ENCODE data around the gene ALDH1L2.

The ALDH1L2 gene

GRCh38 chr12:105084251-105085250, at the start of gene ALDH1L2:
TSS of gene ALDH1L2 (minus strand) at chr12:105084458. CDS start at chr12:105084436, 22 bp downstream.
- H3K9me3 ChIP-seq (ENCODE audit: control insufficient read depth in 5 of 5, low read length in 5 of 5), result no peaks in the 10 kb centered on the region
- H3K4me3 ChIP-seq (ENCODE audit: low read depth in 1 of 5, low read length in 5 of 5), result peak within 1 kb of the TSS; percentile 69 to 92 (median 81)
- no peak within 1 kb of the TSS for H3K27ac ChIP-seq (ENCODE audit: low read depth, low read length)
- peak within 1 kb of the TSS; percentile 35 to 74 (median 64) for H3K9ac ChIP-seq (ENCODE audit: low read length in 5 of 5)
- no peaks in the 10 kb centered on the region for H3K27me3 ChIP-seq (ENCODE audit: control insufficient read depth in 5 of 5, insufficient read depth in 4 of 5, low read length in 5 of 5)
- H3K36me3 ChIP-seq (ENCODE audit: control insufficient read depth in 5 of 5, insufficient read depth in 5 of 5, low read length in 5 of 5), result no peaks in the 10 kb centered on the region
- H3K4me1 ChIP-seq (ENCODE audit: control insufficient read depth in 5 of 5, insufficient read depth in 5 of 5, low read length in 5 of 5), result peaks cover 0 to 18% (median 15%) of the 10 kb centered on the region in 5 donors

GRCh38 chr12:105120551-105120950, 36.3 kb upstream of the ALDH1L2 start:
- Histone ChIP-seq H3K27ac (ENCODE audit: low read depth, low read length) (no peak overlapping the region), H3K4me3 (ENCODE audit: low read depth in 1 of 5, low read length in 5 of 5) (no peak overlapping the region), H3K9ac (ENCODE audit: low read length in 5 of 5) (no peak overlapping the region), H3K36me3 (ENCODE audit: control insufficient read depth in 5 of 5, insufficient read depth in 5 of 5, low read length in 5 of 5) (peaks cover 63 to 91% (median 84%) of the 10 kb centered on the region in 5 donors), H3K4me1 (ENCODE audit: control insufficient read depth in 5 of 5, insufficient read depth in 5 of 5, low read length in 5 of 5) (no peaks in the 10 kb centered on the region), H3K27me3 (ENCODE audit: control insufficient read depth in 5 of 5, insufficient read depth in 4 of 5, low read length in 5 of 5) (no peaks in the 10 kb centered on the region), H3K9me3 (ENCODE audit: control insufficient read depth in 5 of 5, low read length in 5 of 5) (no peaks in the 10 kb centered on the region)

GRCh38 chr12:105116969-105117368, 32.7 kb upstream of the ALDH1L2 start:
- H3K9me3 ChIP-seq (ENCODE audit: control insufficient read depth in 5 of 5, low read length in 5 of 5), result no peaks in the 10 kb centered on the region
- H3K4me3 ChIP-seq (ENCODE audit: low read depth in 1 of 5, low read length in 5 of 5), result no peak overlapping the region
- no peak overlapping the region for H3K9ac ChIP-seq (ENCODE audit: low read length in 5 of 5)
- H3K36me3 ChIP-seq (ENCODE audit: control insufficient read depth in 5 of 5, insufficient read depth in 5 of 5, low read length in 5 of 5), result peaks cover 47 to 73% (median 67%) of the 10 kb centered on the region in 5 donors
- H3K27me3 ChIP-seq (ENCODE audit: control insufficient read depth in 5 of 5, insufficient read depth in 4 of 5, low read length in 5 of 5), result no peaks in the 10 kb centered on the region
- peaks cover 0 to 8% (median 3%) of the 10 kb centered on the region in 5 donors for H3K4me1 ChIP-seq (ENCODE audit: control insufficient read depth in 5 of 5, insufficient read depth in 5 of 5, low read length in 5 of 5)
- H3K27ac ChIP-seq (ENCODE audit: low read depth, low read length), result no peak overlapping the region

GRCh38 chr12:105113094-105113493, 28.8 kb upstream of the ALDH1L2 start:
- Histone ChIP-seq H3K9me3 (ENCODE audit: control insufficient read depth in 5 of 5, low read length in 5 of 5) (no peaks in the 10 kb centered on the region), H3K9ac (ENCODE audit: low read length in 5 of 5) (no peak overlapping the region), H3K36me3 (ENCODE audit: control insufficient read depth in 5 of 5, insufficient read depth in 5 of 5, low read length in 5 of 5) (peaks cover 22 to 46% (median 34%) of the 10 kb centered on the region in 5 donors), H3K4me3 (ENCODE audit: low read depth in 1 of 5, low read length in 5 of 5) (no peak overlapping the region), H3K4me1 (ENCODE audit: control insufficient read depth in 5 of 5, insufficient read depth in 5 of 5, low read length in 5 of 5) (peaks cover 0 to 38% (median 27%) of the 10 kb centered on the region in 5 donors), H3K27ac (ENCODE audit: low read depth, low read length) (no peak overlapping the region), H3K27me3 (ENCODE audit: control insufficient read depth in 5 of 5, insufficient read depth in 4 of 5, low read length in 5 of 5) (no peaks in the 10 kb centered on the region)

- H3K4me1 ChIP-seq (ENCODE audit: control insufficient read depth in 5 of 5, insufficient read depth in 5 of 5, low read length in 5 of 5), result peaks cover 0 to 46% (median 33%) of the 10 kb centered on the region in 5 donors
These were observed 26.6 kb upstream of the ALDH1L2 start for GRCh38 chr12:105110851-105111250.

GRCh38 chr12:105109465-105110212, 25.4 kb upstream of the ALDH1L2 start:
- peak overlapping the region; percentile 2 to 100 (median 94) for H3K4me3 ChIP-seq (ENCODE audit: low read depth in 1 of 5, low read length in 5 of 5)
- peaks cover 4 to 17% (median 7%) of the 10 kb centered on the region in 5 donors for H3K36me3 ChIP-seq (ENCODE audit: control insufficient read depth in 5 of 5, insufficient read depth in 5 of 5, low read length in 5 of 5)
- H3K9me3 ChIP-seq (ENCODE audit: control insufficient read depth in 5 of 5, low read length in 5 of 5), result peaks cover 0 to 2% (median 0%) of the 10 kb centered on the region in 5 donors
- peak overlapping the region; percentile 32 to 56 (median 39) for H3K9ac ChIP-seq (ENCODE audit: low read length in 5 of 5)
- H3K27ac ChIP-seq (ENCODE audit: low read depth, low read length), result peak overlapping the region; percentile 91
- H3K4me1 ChIP-seq (ENCODE audit: control insufficient read depth in 5 of 5, insufficient read depth in 5 of 5, low read length in 5 of 5), result peaks cover 0 to 42% (median 33%) of the 10 kb centered on the region in 5 donors
- H3K27me3 ChIP-seq (ENCODE audit: control insufficient read depth in 5 of 5, insufficient read depth in 4 of 5, low read length in 5 of 5), result no peaks in the 10 kb centered on the region

More at GRCh38 chr12:105110851-105111250, 26.6 kb upstream of the ALDH1L2 start:
- Histone ChIP-seq H3K27me3 (ENCODE audit: control insufficient read depth in 5 of 5, insufficient read depth in 4 of 5, low read length in 5 of 5) (no peaks in the 10 kb centered on the region), H3K36me3 (ENCODE audit: control insufficient read depth in 5 of 5, insufficient read depth in 5 of 5, low read length in 5 of 5) (peaks cover 8 to 24% (median 15%) of the 10 kb centered on the region in 5 donors), H3K9ac (ENCODE audit: low read length in 5 of 5) (peak overlapping the region in 2 of 5 donors; percentile 45 to 53), H3K4me3 (ENCODE audit: low read depth in 1 of 5, low read length in 5 of 5) (no peak overlapping the region), H3K27ac (ENCODE audit: low read depth, low read length) (no peak overlapping the region), H3K9me3 (ENCODE audit: control insufficient read depth in 5 of 5, low read length in 5 of 5) (no peaks in the 10 kb centered on the region)

GRCh38 chr12:105107494-105108371, 23.5 kb upstream of the ALDH1L2 start, which contains the start of gene WASHC4:
TSS of gene WASHC4 (plus strand) at chr12:105107731. CDS start at chr12:105107801, 70 bp downstream.
- peaks cover 0 to 2% (median 0%) of the 10 kb centered on the region in 5 donors for H3K9me3 ChIP-seq (ENCODE audit: control insufficient read depth in 5 of 5, low read length in 5 of 5)
- peaks cover 0 to 9% (median 7%) of the 10 kb centered on the region in 5 donors for H3K36me3 ChIP-seq (ENCODE audit: control insufficient read depth in 5 of 5, insufficient read depth in 5 of 5, low read length in 5 of 5)
- peaks cover 0 to 38% (median 33%) of the 10 kb centered on the region in 5 donors for H3K4me1 ChIP-seq (ENCODE audit: control insufficient read depth in 5 of 5, insufficient read depth in 5 of 5, low read length in 5 of 5)
- H3K4me3 ChIP-seq (ENCODE audit: low read depth in 1 of 5, low read length in 5 of 5), result peak within 1 kb of the TSS; percentile 79 to 100 (median 94)
- H3K27ac ChIP-seq (ENCODE audit: low read depth, low read length), result peak within 1 kb of the TSS; percentile 91
- peak within 1 kb of the TSS; percentile 84 to 98 (median 90) for H3K9ac ChIP-seq (ENCODE audit: low read length in 5 of 5)
- no peaks in the 10 kb centered on the region for H3K27me3 ChIP-seq (ENCODE audit: control insufficient read depth in 5 of 5, insufficient read depth in 4 of 5, low read length in 5 of 5)

GRCh38 chr12:105107171-105107493, 22.9 kb upstream of the ALDH1L2 start:
- peaks cover 0 to 5% (median 2%) of the 10 kb centered on the region in 5 donors for H3K36me3 ChIP-seq (ENCODE audit: control insufficient read depth in 5 of 5, insufficient read depth in 5 of 5, low read length in 5 of 5)
- peak overlapping the region; percentile 91 for H3K27ac ChIP-seq (ENCODE audit: low read depth, low read length)
- peak overlapping the region; percentile 79 to 100 (median 94) for H3K4me3 ChIP-seq (ENCODE audit: low read depth in 1 of 5, low read length in 5 of 5)
- peaks cover 0 to 38% (median 33%) of the 10 kb centered on the region in 5 donors for H3K4me1 ChIP-seq (ENCODE audit: control insufficient read depth in 5 of 5, insufficient read depth in 5 of 5, low read length in 5 of 5)
- peaks cover 0 to 2% (median 0%) of the 10 kb centered on the region in 5 donors for H3K9me3 ChIP-seq (ENCODE audit: control insufficient read depth in 5 of 5, low read length in 5 of 5)
- H3K9ac ChIP-seq (ENCODE audit: low read length in 5 of 5), result peak overlapping the region; percentile 59 to 89 (median 78)
- H3K27me3 ChIP-seq (ENCODE audit: control insufficient read depth in 5 of 5, insufficient read depth in 4 of 5, low read length in 5 of 5), result no peaks in the 10 kb centered on the region

- no peaks in the 10 kb centered on the region for H3K36me3 ChIP-seq (ENCODE audit: control insufficient read depth in 5 of 5, insufficient read depth in 5 of 5, low read length in 5 of 5)
- no peak overlapping the region for H3K27ac ChIP-seq (ENCODE audit: low read depth, low read length)
- no peaks in the 10 kb centered on the region for H3K27me3 ChIP-seq (ENCODE audit: control insufficient read depth in 5 of 5, insufficient read depth in 4 of 5, low read length in 5 of 5)
- H3K4me1 ChIP-seq (ENCODE audit: control insufficient read depth in 5 of 5, insufficient read depth in 5 of 5, low read length in 5 of 5), result peaks cover 0 to 38% (median 33%) of the 10 kb centered on the region in 5 donors
- H3K4me3 ChIP-seq (ENCODE audit: low read depth in 1 of 5, low read length in 5 of 5), result peak overlapping the region; percentile 79 to 100 (median 94)
- peaks cover 0 to 2% (median 0%) of the 10 kb centered on the region in 5 donors for H3K9me3 ChIP-seq (ENCODE audit: control insufficient read depth in 5 of 5, low read length in 5 of 5)
- H3K9ac ChIP-seq (ENCODE audit: low read length in 5 of 5), result peak overlapping the region in 2 of 5 donors; percentile 75 to 84
These were observed 22.4 kb upstream of the ALDH1L2 start for GRCh38 chr12:105106621-105107020.

Data from subcutaneous abdominal adipose tissue (tissue), 5 donors.